ENCODE data around the gene MYO7B.

Gene MYO7B

GRCh38 chr2:127586136-127586535 lies 50.7 kb downstream of the MYO7B start:
- no peaks in the 10 kb centered on the region for H3K9me3 ChIP-seq (ENCODE audit: insufficient read depth, low read length)
- TF ChIP-seq CTCF (IDR thresholded peaks at IDR 0.05; ENCODE audit: low read depth, low read length) (no peak), EZH2phosphoT487 (IDR thresholded peaks at IDR 0.05; ENCODE audit: low read depth) (no peak)
- no peaks in the 10 kb centered on the region for H3K79me2 ChIP-seq (ENCODE audit: low read length)
- no peak overlapping the region for H3K27ac ChIP-seq (ENCODE audit: low read length)
- no peak overlapping the region for H3K4me3 ChIP-seq (ENCODE audit: low read length)
- H3K27me3 ChIP-seq (ENCODE audit: low read depth, low read length): no peaks in the 10 kb centered on the region
- peaks cover under 1% of the 10 kb centered on the region; the same call in 1 of the 2 replicates for H3K4me1 ChIP-seq (ENCODE audit: low read length)
- H3K9ac ChIP-seq (ENCODE audit: low read length): no peak overlapping the region
- H4K20me1 ChIP-seq (ENCODE audit: insufficient read depth, low read length): no peaks in the 10 kb centered on the region
- H3K36me3 ChIP-seq (replicated peaks; ENCODE audit: low read depth, low read length): no peaks in the 10 kb centered on the region
- H2AFZ ChIP-seq (ENCODE audit: low read depth, low read length): no peak overlapping the region
- no peak overlapping the region for H3K4me2 ChIP-seq (ENCODE audit: low read length)

- TF ChIP-seq CTCF (IDR thresholded peaks at IDR 0.05; ENCODE audit: low read depth, low read length): no peak
- no peak for TF ChIP-seq EZH2phosphoT487 (IDR thresholded peaks at IDR 0.05; ENCODE audit: low read depth)
- no peak overlapping the region for H2AFZ ChIP-seq (ENCODE audit: low read depth, low read length)
- H3K4me2 ChIP-seq (ENCODE audit: low read length): no peak overlapping the region
- peaks cover 3% of the 10 kb centered on the region; the same call in 1 of the 2 replicates for H3K4me1 ChIP-seq (ENCODE audit: low read length)
- H4K20me1 ChIP-seq (ENCODE audit: insufficient read depth, low read length): no peaks in the 10 kb centered on the region
- H3K79me2 ChIP-seq (ENCODE audit: low read length): no peaks in the 10 kb centered on the region
- no peaks in the 10 kb centered on the region for H3K27me3 ChIP-seq (ENCODE audit: low read depth, low read length)
- H3K36me3 ChIP-seq (replicated peaks; ENCODE audit: low read depth, low read length): no peaks in the 10 kb centered on the region
- no peak overlapping the region for H3K9ac ChIP-seq (ENCODE audit: low read length)
- no peak overlapping the region for H3K4me3 ChIP-seq (ENCODE audit: low read length)
- H3K9me3 ChIP-seq (ENCODE audit: insufficient read depth, low read length): no peaks in the 10 kb centered on the region
- no peak overlapping the region for H3K27ac ChIP-seq (ENCODE audit: low read length)
Measured at GRCh38 chr2:127586746-127587295, 51.3 kb downstream of the MYO7B start.

- H2AFZ ChIP-seq (ENCODE audit: low read depth, low read length): no peak overlapping the region
- no peak overlapping the region for H3K4me2 ChIP-seq (ENCODE audit: low read length)
- no peaks in the 10 kb centered on the region for H3K27me3 ChIP-seq (ENCODE audit: low read depth, low read length)
- no peak overlapping the region for H3K9ac ChIP-seq (ENCODE audit: low read length)
- no peaks in the 10 kb centered on the region for H3K79me2 ChIP-seq (ENCODE audit: low read length)
- no peak overlapping the region for H3K4me3 ChIP-seq (ENCODE audit: low read length)
- H3K27ac ChIP-seq (ENCODE audit: low read length): no peak overlapping the region
- no peak for TF ChIP-seq EZH2phosphoT487 (IDR thresholded peaks at IDR 0.05; ENCODE audit: low read depth)
- no peak for TF ChIP-seq CTCF (IDR thresholded peaks at IDR 0.05; ENCODE audit: low read depth, low read length)
- H3K36me3 ChIP-seq (replicated peaks; ENCODE audit: low read depth, low read length): no peaks in the 10 kb centered on the region
- no peaks in the 10 kb centered on the region for H4K20me1 ChIP-seq (ENCODE audit: insufficient read depth, low read length)
- peaks cover 3% of the 10 kb centered on the region; the same call in 1 of the 2 replicates for H3K4me1 ChIP-seq (ENCODE audit: low read length)
- no peaks in the 10 kb centered on the region for H3K9me3 ChIP-seq (ENCODE audit: insufficient read depth, low read length)
Measured at GRCh38 chr2:127588241-127588640, 52.8 kb downstream of the MYO7B start.

GRCh38 chr2:127589358-127589757 lies 53.9 kb downstream of the MYO7B start:
- Histone ChIP-seq H3K9ac (ENCODE audit: low read length) (no peak overlapping the region), H2AFZ (ENCODE audit: low read depth, low read length) (no peak overlapping the region), H4K20me1 (ENCODE audit: insufficient read depth, low read length) (no peaks in the 10 kb centered on the region), H3K79me2 (ENCODE audit: low read length) (no peaks in the 10 kb centered on the region), H3K4me3 (ENCODE audit: low read length) (no peak overlapping the region), H3K27me3 (ENCODE audit: low read depth, low read length) (no peaks in the 10 kb centered on the region), H3K4me1 (ENCODE audit: low read length) (peaks cover 3% of the 10 kb centered on the region; the same call in 1 of the 2 replicates), H3K4me2 (ENCODE audit: low read length) (no peak overlapping the region), H3K27ac (ENCODE audit: low read length) (no peak overlapping the region), H3K36me3 (replicated peaks; ENCODE audit: low read depth, low read length) (no peaks in the 10 kb centered on the region), H3K9me3 (ENCODE audit: insufficient read depth, low read length) (no peaks in the 10 kb centered on the region)
- TF ChIP-seq EZH2phosphoT487 (IDR thresholded peaks at IDR 0.05; ENCODE audit: low read depth): no peak
- no peak for TF ChIP-seq CTCF (IDR thresholded peaks at IDR 0.05; ENCODE audit: low read depth, low read length)

Data from OCI-LY3 (cell line).